SK-N-SH (cell line): ENCODE data around the gene MED19. TPM values are rescaled to one million over a fixed set of nuclear protein-coding genes. Genes with fewer than 3 reads are reported as not detected.

Experiments used
- CTCF ChIA-PET: fragments of 300-600, 350-600 bp; formaldehyde crosslinking; extraction: SDS; loops from one replicate; lab custom pipeline; 2021; lab: Yijun Ruan, JAX
- POLR2A ChIA-PET: fragments of 350-600 bp; sonication (Branson Sonifier 250); formaldehyde crosslinking; extraction: SDS; loops from one replicate; lab custom pipeline; 2020; ENCODE audit warnings: antibody characterized with exemption, inconsistent platforms; lab: Yijun Ruan, JAX
- DNase-seq: peaks from one replicate; pipeline ENCODE4 v3.0.0; 2012
- H2AFZ ChIP-seq: fragments of 200-600 bp; sonication (generic); 2 replicates; pipeline ENCODE4 v1.8.1; 2016; ENCODE audit warnings: antibody characterized with exemption, mild to moderate bottlenecking, low read depth
- H3F3A ChIP-seq: fragments of 200-600 bp; sonication (generic); replicated peaks from 2 replicates; pipeline ENCODE3; 2016; ENCODE audit warnings: antibody characterized with exemption, mild to moderate bottlenecking; ENCODE audit not compliant: insufficient read depth
- H3K27ac ChIP-seq, 2 experiments: fragments of 200-500 bp in 1 of 2; fragments of 200-600 bp in 1 of 2; sonication (Bioruptor generic) in 1 of 2; sonication (generic), shearing (Covaris generic) in 1 of 2; 2 replicates each; pipeline versions ENCODE4 v1.5.1 to v1.6.1; 2014 to 2016; ENCODE audit warnings: low read depth in 2 of 2, inconsistent platforms in 1 of 2, low read length in 1 of 2, mild to moderate bottlenecking in 1 of 2, mixed read lengths in 1 of 2
- H3K27me3 ChIP-seq: fragments of 200-600 bp; sonication (generic), shearing (Covaris generic); 2 replicates; pipeline ENCODE4 v1.6.1; 2016; ENCODE audit warnings: mixed run types; ENCODE audit not compliant: insufficient read depth
- H3K36me3 ChIP-seq, 2 experiments: fragments of 200-500 bp in 1 of 2; fragments of 200-600 bp in 1 of 2; sonication (Bioruptor generic) in 1 of 2; sonication (generic) in 1 of 2; replicated peaks in 1 of 2; 2 replicates each; pipeline versions ENCODE3 to v1.5.1; 2014 to 2016; ENCODE audit warnings: low read length in 1 of 2, mild to moderate bottlenecking in 1 of 2; ENCODE audit not compliant: insufficient read depth in 2 of 2, control insufficient read depth in 1 of 2
- H3K4me1 ChIP-seq, 2 experiments: fragments of 200-500 bp in 1 of 2; fragments of 200-600 bp in 1 of 2; sonication (Bioruptor generic) in 1 of 2; sonication (generic), shearing (Covaris generic) in 1 of 2; 2 replicates each; pipeline versions ENCODE4 v1.5.1 to v1.6.1; 2014 to 2016; ENCODE audit warnings: low read depth in 1 of 2, low read length in 1 of 2, mixed run types in 1 of 2; ENCODE audit not compliant: insufficient read depth in 2 of 2, control insufficient read depth in 1 of 2
- H3K4me2 ChIP-seq: fragments of 200-600 bp; sonication (generic), shearing (Covaris generic); 2 replicates; pipeline ENCODE4 v1.6.1; 2017; ENCODE audit warnings: mixed run types
- H3K4me3 ChIP-seq, 2 experiments: fragments of 200-500 bp in 1 of 2; fragments of 200-600 bp in 1 of 2; sonication (Bioruptor generic) in 1 of 2; sonication (generic), shearing (Covaris generic) in 1 of 2; 2 replicates each; pipeline versions ENCODE4 v1.5.1 to v1.8.1; 2014 to 2016; ENCODE audit warnings: low read depth in 2 of 2, inconsistent platforms in 1 of 2, low read length in 1 of 2, mild to moderate bottlenecking in 1 of 2, mixed read lengths in 1 of 2, moderate library complexity in 1 of 2
- H3K79me2 ChIP-seq: fragments of 200-600 bp; sonication (generic); 2 replicates; pipeline ENCODE4 v1.8.1; 2017; ENCODE audit warnings: mild to moderate bottlenecking; ENCODE audit not compliant: insufficient read depth
- H3K9ac ChIP-seq: fragments of 200-600 bp; sonication (generic); 2 replicates; pipeline ENCODE4 v1.6.1; 2017; ENCODE audit warnings: mixed run types
- H3K9me2 ChIP-seq: fragments of 200-600 bp; sonication (generic); 2 replicates; pipeline ENCODE4 v1.6.1; 2017; ENCODE audit warnings: mixed run types
- H3K9me3 ChIP-seq: fragments of 200-600 bp; sonication (generic); 2 replicates; pipeline ENCODE4 v1.6.1; 2017; ENCODE audit warnings: mixed run types, mild to moderate bottlenecking, moderate library complexity
- H4K20me1 ChIP-seq: fragments of 200-600 bp; sonication (generic); 2 replicates; pipeline ENCODE4 v1.6.1; 2017; ENCODE audit warnings: mild to moderate bottlenecking, mixed run types; ENCODE audit not compliant: insufficient read depth
- ELF1 ChIP-seq: IDR thresholded peaks from 2 replicates; pipeline ENCODE4 v1.4.0; 2012
- FOSL2 ChIP-seq: IDR thresholded peaks from 2 replicates; pipeline ENCODE4 v1.4.0; 2012; ENCODE audit warnings: low read depth, mild to moderate bottlenecking, moderate library complexity, borderline replicate concordance
- FOXM1 ChIP-seq: IDR thresholded peaks from 2 replicates; pipeline ENCODE4 v1.4.0; 2012; ENCODE audit warnings: low read depth, mild to moderate bottlenecking
- MEF2A ChIP-seq: IDR thresholded peaks from 2 replicates; pipeline ENCODE4 v1.4.0; 2012; ENCODE audit warnings: low read depth, borderline replicate concordance
- MXI1 ChIP-seq: IDR thresholded peaks from 2 replicates; pipeline ENCODE4 v1.6.1; 2012; ENCODE audit warnings: mild to moderate bottlenecking, low read depth, low read length, improper control_type of control experiment
- POLR2AphosphoS5 ChIP-seq: IDR thresholded peaks from 2 replicates; pipeline ENCODE4 v1.6.1; 2012; ENCODE audit warnings: low read depth, low read length
- RCOR1 ChIP-seq: fragments of 150-350 bp; IDR thresholded peaks from 2 replicates; pipeline ENCODE4 v1.6.1; 2017; ENCODE audit warnings: antibody characterized with exemption, low read length
- REST ChIP-seq: IDR thresholded peaks from 2 replicates; pipeline ENCODE4 v1.6.1; 2012; ENCODE audit warnings: mild to moderate bottlenecking, low read depth, low read length, moderate library complexity
- RXRA ChIP-seq: IDR thresholded peaks from 2 replicates; pipeline ENCODE4 v1.4.0; 2012; ENCODE audit warnings: low read depth, mild to moderate bottlenecking, borderline replicate concordance
- SIN3A ChIP-seq: IDR thresholded peaks from 2 replicates; pipeline ENCODE4 v1.6.1; 2012; ENCODE audit warnings: low read depth, mild to moderate bottlenecking, low read length, moderate library complexity, borderline replicate concordance
- SMC3 ChIP-seq: IDR thresholded peaks from 2 replicates; pipeline ENCODE4 v1.6.1; 2012; ENCODE audit warnings: low read depth, low read length, improper control_type of control experiment
- TAF1 ChIP-seq: IDR thresholded peaks from 2 replicates; pipeline ENCODE4 v1.6.1; 2012; ENCODE audit warnings: low read depth, mild to moderate bottlenecking, low read length, moderate library complexity, borderline replicate concordance
- TEAD4 ChIP-seq: IDR thresholded peaks from 2 replicates; pipeline ENCODE4 v1.4.0; 2012; ENCODE audit warnings: mild to moderate bottlenecking, borderline replicate concordance; ENCODE audit not compliant: insufficient read depth
- USF1 ChIP-seq: IDR thresholded peaks from 2 replicates; pipeline ENCODE4 v1.4.0; 2012; ENCODE audit warnings: low read depth, borderline replicate concordance
- USF2 ChIP-seq: fragments of 150-350 bp; IDR thresholded peaks from 2 replicates; pipeline ENCODE4 v1.6.1; 2017; ENCODE audit warnings: antibody characterized with exemption, low read length, low read depth, borderline replicate concordance
- YY1 ChIP-seq: IDR thresholded peaks from 2 replicates; pipeline ENCODE4 v1.4.0; 2012; ENCODE audit warnings: low read depth, mild to moderate bottlenecking
- WGBS: methylation state at CpG from one replicate; pipeline ENCODE4 v1.1.6; 2017; ENCODE audit warnings: low lambda C conversion rate; 5-methylcytosine and 5-hydroxymethylcytosine counted together
- polyA plus RNA-seq, 3 experiments: library from polyadenylated mRNA; depleted of rRNA; stranded (reverse); fragments of >200 nt; gene quantifications; 2 replicates each; pipeline ENCODE4 v1.2.3, GENCODE V29; 2012
- small RNA-seq, 7 experiments: library from RNA; depleted of rRNA; stranded (forward); fragments of <200 nt; gene quantifications; one replicate each; pipeline ENCODE3, GENCODE V24; 2012

MED19 gene
- polyA plus RNA-seq, 1 of the 3 experiments (the other 2 are of a cell fraction): 38.7 TPM

GRCh38 chr11:57656885-57657193, 55.2 kb downstream of the MED19 start:
- H3K4me1 ChIP-seq: peaks cover 0 to 2% of the 10 kb centered on the region in 2 experiments; a peak in 2 of 4 replicates
- no peaks in the 10 kb centered on the region for H3K9me2 ChIP-seq
- DNase-seq: no peak
- H3K4me2 ChIP-seq: peak overlapping the region; percentile 56
- ChIA-PET POLR2A (no interaction called here), CTCF (interaction anchor here (1.1 to 2.7 kb wide), 5 partner anchors 10 to 199 kb away, joined by 3 to 14 read pairs (median 5); partner anchors contain the start of gene UBE2L6)
- H3K9me3 ChIP-seq: no peaks in the 10 kb centered on the region
- H3K36me3 ChIP-seq: peaks cover 21 to 22% of the 10 kb centered on the region in 2 experiments
- peaks cover 36% of the 10 kb centered on the region for H3K79me2 ChIP-seq
- no peaks in the 10 kb centered on the region for H3K27me3 ChIP-seq
- H2AFZ ChIP-seq: peak overlapping the region; percentile 83
- H3K4me3 ChIP-seq: peak overlapping the region; percentile 71 to 85
- H3K9ac ChIP-seq: peak overlapping the region; percentile 67; the same call in 1 of the 2 replicates
- H4K20me1 ChIP-seq: no peaks in the 10 kb centered on the region
- H3K27ac ChIP-seq: peak overlapping the region; percentile 71 to 80
- peaks cover 15% of the 10 kb centered on the region for H3F3A ChIP-seq
- 33% methylated on average over 5 of the region's 5 CpGs for WGBS
- TF ChIP-seq TEAD4: no peak
- TF ChIP-seq TAF1: no peak
- no peak for TF ChIP-seq POLR2AphosphoS5
- TF ChIP-seq YY1: no peak
- no peak for TF ChIP-seq ELF1
- TF ChIP-seq RCOR1: no peak
- no peak for TF ChIP-seq RXRA
- no peak for TF ChIP-seq MXI1
- no peak for TF ChIP-seq SIN3A
- no peak for TF ChIP-seq USF1
- TF ChIP-seq USF2: no peak
- no peak for TF ChIP-seq FOSL2
- no peak for TF ChIP-seq FOXM1
- no peak for TF ChIP-seq REST
- TF ChIP-seq MEF2A: no peak
- no peak for TF ChIP-seq SMC3
- TF ChIP-seq, all 33 proteins: peak for 0

Small RNAs within 50 kb of the gene (small RNA-seq; reads per million reads assigned to genes)
- 0 reads per million in 7 experiments for gene TMX2-CTNND1

Other genes starting within 250 kb of the MED19 start
- 3.7 and 4.4 TPM in 2 replicates for gene SLC43A1, start 196.5 kb downstream of the MED19 start, polyA plus RNA-seq (2012; rRNA removed)
- gene TIMM10, start 181.5 kb downstream of the MED19 start, polyA plus RNA-seq (2012; rRNA removed): 179 and 189 TPM in 2 replicates
- gene SMTNL1, start 174.6 kb downstream of the MED19 start, polyA plus RNA-seq (2012; rRNA removed): not detected in 2 replicates
- gene UBE2L6, start 144.5 kb downstream of the MED19 start, polyA plus RNA-seq (2012; rRNA removed): 65.9 and 77.0 TPM in 2 replicates
- gene SERPING1, start 114.5 kb downstream of the MED19 start, polyA plus RNA-seq (2012; rRNA removed): 1.9 and 4.5 TPM in 2 replicates
- gene YPEL4, start 62.3 kb downstream of the MED19 start, polyA plus RNA-seq (2012; rRNA removed): 2.3 and 2.4 TPM in 2 replicates
- 18.1 and 25.8 TPM in 2 replicates for gene CLP1, start 54.5 kb downstream of the MED19 start, polyA plus RNA-seq (2012; rRNA removed)
- 46.6 and 54.8 TPM in 2 replicates for gene ZDHHC5, start 44.1 kb downstream of the MED19 start, polyA plus RNA-seq (2012; rRNA removed)
- 88.6 and 94.6 TPM in 2 replicates for gene TMX2, start 378 bp upstream of the MED19 start, polyA plus RNA-seq (2012; rRNA removed)
- 291 and 333 TPM in 2 replicates for gene SELENOH, start 29.3 kb upstream of the MED19 start, polyA plus RNA-seq (2012; rRNA removed)
- not detected in 2 replicates for gene BTBD18, start 39.6 kb upstream of the MED19 start, polyA plus RNA-seq (2012; rRNA removed)
- gene CTNND1, start 49.6 kb upstream of the MED19 start, polyA plus RNA-seq (2012; rRNA removed): 39.4 and 49.4 TPM in 2 replicates